ENCODE results near the gene GCHFR.
A peak's percentile ranks its signal among the peaks of the same experiment; 100 is the strongest.

GCHFR gene

GRCh38 chr15:40763801-40764628, at the start of gene GCHFR:
Gene GCHFR (plus strand): TSS chr15:40764068. CDS start chr15:40764181, 113 bp downstream.
- peak; percentile 71 for DNase-seq (ENCODE audit: low spot score)

GRCh38 chr15:40714144-40714543, 49.7 kb upstream of the GCHFR start:
- no peak for DNase-seq (ENCODE audit: low spot score)

GRCh38 chr15:40716165-40716564, 47.7 kb upstream of the GCHFR start:
- no peak for DNase-seq (ENCODE audit: low spot score)

GRCh38 chr15:40721701-40722100, 42.2 kb upstream of the GCHFR start:
- no peak for DNase-seq (ENCODE audit: low spot score)

GRCh38 chr15:40722354-40722753, 41.5 kb upstream of the GCHFR start:
- DNase-seq (ENCODE audit: low spot score) = no peak

- DNase-seq (ENCODE audit: low spot score) = no peak
Observed at GRCh38 chr15:40722934-40723333, 40.9 kb upstream of the GCHFR start.

GRCh38 chr15:40723919-40724318, 39.9 kb upstream of the GCHFR start:
- no peak for DNase-seq (ENCODE audit: low spot score)

GRCh38 chr15:40731034-40731433, 32.8 kb upstream of the GCHFR start:
- DNase-seq (ENCODE audit: low spot score) = no peak

GRCh38 chr15:40736575-40736974, 27.3 kb upstream of the GCHFR start:
- no peak for DNase-seq (ENCODE audit: low spot score)

- no peak for DNase-seq (ENCODE audit: low spot score)
Observed at GRCh38 chr15:40737048-40737447, 26.8 kb upstream of the GCHFR start.

- DNase-seq (ENCODE audit: low spot score) = no peak
Observed at GRCh38 chr15:40739047-40739446, 24.8 kb upstream of the GCHFR start.

- no peak for DNase-seq (ENCODE audit: low spot score)
Observed at GRCh38 chr15:40739854-40740253, 24.0 kb upstream of the GCHFR start.

GRCh38 chr15:40743485-40743901, 20.4 kb upstream of the GCHFR start:
- DNase-seq (ENCODE audit: low spot score) = no peak

GRCh38 chr15:40743921-40744814, 19.7 kb upstream of the GCHFR start:
- no peak for DNase-seq (ENCODE audit: low spot score)

- DNase-seq (ENCODE audit: low spot score) = no peak
Observed at GRCh38 chr15:40744815-40745152, 19.1 kb upstream of the GCHFR start.

- no peak for DNase-seq (ENCODE audit: low spot score)
Observed at GRCh38 chr15:40746916-40747418, 16.9 kb upstream of the GCHFR start.

- DNase-seq (ENCODE audit: low spot score) = peak; percentile 86
Observed at GRCh38 chr15:40747685-40748631, 15.9 kb upstream of the GCHFR start.

- DNase-seq (ENCODE audit: low spot score) = no peak
Observed at GRCh38 chr15:40749151-40749630, 14.7 kb upstream of the GCHFR start.

- DNase-seq (ENCODE audit: low spot score) = no peak
Observed at GRCh38 chr15:40750885-40751284, 13.0 kb upstream of the GCHFR start.

- no peak for DNase-seq (ENCODE audit: low spot score)
Observed at GRCh38 chr15:40751745-40752144, 12.1 kb upstream of the GCHFR start.

GRCh38 chr15:40754574-40754882, 9.3 kb upstream of the GCHFR start:
- DNase-seq (ENCODE audit: low spot score) = no peak
